IPS-18a (cell line): Measurements from ENCODE around the gene OSM.

Experiments
- H3K27ac ChIP-seq: one replicate; pipeline ENCODE4 v1.5.1; 2013; ENCODE audit warnings: low read length
- H3K27me3 ChIP-seq: one replicate; pipeline ENCODE4 v1.6.1; 2013; ENCODE audit warnings: mild to moderate bottlenecking, low read length; ENCODE audit not compliant: control insufficient read depth, insufficient read depth
- H3K36me3 ChIP-seq: one replicate; pipeline ENCODE4 v1.6.1; 2013; ENCODE audit warnings: low read depth, low read length; ENCODE audit not compliant: control insufficient read depth
- H3K4me1 ChIP-seq: one replicate; pipeline ENCODE4 v1.6.1; 2013; ENCODE audit warnings: low read depth, low read length; ENCODE audit not compliant: control insufficient read depth
- H3K4me3 ChIP-seq: one replicate; pipeline ENCODE4 v1.5.1; 2013; ENCODE audit warnings: low read length
- H3K9ac ChIP-seq: one replicate; pipeline ENCODE4 v1.6.1; 2013; ENCODE audit warnings: mild to moderate bottlenecking, low read length, moderate library complexity
- H3K9me3 ChIP-seq: one replicate; pipeline ENCODE4 v1.6.1; 2013; ENCODE audit warnings: low read depth, low read length; ENCODE audit not compliant: control insufficient read depth

The OSM gene

GRCh38 chr22:30287648-30288418 lies 21.2 kb upstream of the OSM start:
- Histone ChIP-seq H3K36me3 (no peaks in the 10 kb centered on the region), H3K9ac (no peak overlapping the region)

GRCh38 chr22:30286813-30287647 lies 20.4 kb upstream of the OSM start:
- Histone ChIP-seq H3K27ac (no peak overlapping the region), H3K4me3 (no peak overlapping the region), H3K4me1 (peaks cover 5% of the 10 kb centered on the region), H3K9me3 (no peaks in the 10 kb centered on the region), H3K9ac (no peak overlapping the region), H3K36me3 (no peaks in the 10 kb centered on the region), H3K27me3 (peaks cover 7% of the 10 kb centered on the region)

More at GRCh38 chr22:30287648-30288418, 21.2 kb upstream of the OSM start:
- H3K4me1 ChIP-seq: peaks cover 5% of the 10 kb centered on the region
- no peak overlapping the region for H3K27ac ChIP-seq
- peak overlapping the region; percentile 73 for H3K4me3 ChIP-seq
- no peaks in the 10 kb centered on the region for H3K9me3 ChIP-seq
- H3K27me3 ChIP-seq: peaks cover 7% of the 10 kb centered on the region

- no peaks in the 10 kb centered on the region for H3K9me3 ChIP-seq
- H3K27ac ChIP-seq: no peak overlapping the region
- no peak overlapping the region for H3K9ac ChIP-seq
- H3K4me3 ChIP-seq: no peak overlapping the region
- no peaks in the 10 kb centered on the region for H3K36me3 ChIP-seq
- peaks cover 7% of the 10 kb centered on the region for H3K27me3 ChIP-seq
- peaks cover 5% of the 10 kb centered on the region for H3K4me1 ChIP-seq
These were observed 19.7 kb upstream of the OSM start for GRCh38 chr22:30286331-30286730.

- Histone ChIP-seq H3K4me1 (peaks cover 5% of the 10 kb centered on the region), H3K36me3 (no peaks in the 10 kb centered on the region), H3K9me3 (no peaks in the 10 kb centered on the region), H3K27ac (no peak overlapping the region), H3K27me3 (peaks cover 7% of the 10 kb centered on the region), H3K9ac (no peak overlapping the region), H3K4me3 (no peak overlapping the region)
These were observed 19.2 kb upstream of the OSM start for GRCh38 chr22:30285846-30286200.

GRCh38 chr22:30285176-30285845 lies 18.7 kb upstream of the OSM start:
- Histone ChIP-seq H3K36me3 (no peaks in the 10 kb centered on the region), H3K4me3 (no peak overlapping the region), H3K4me1 (peaks cover 5% of the 10 kb centered on the region), H3K9me3 (no peaks in the 10 kb centered on the region), H3K27ac (no peak overlapping the region), H3K27me3 (peaks cover 7% of the 10 kb centered on the region), H3K9ac (no peak overlapping the region)

- no peaks in the 10 kb centered on the region for H3K36me3 ChIP-seq
- H3K27me3 ChIP-seq: peaks cover 7% of the 10 kb centered on the region
- no peak overlapping the region for H3K27ac ChIP-seq
- no peaks in the 10 kb centered on the region for H3K9me3 ChIP-seq
- no peak overlapping the region for H3K4me3 ChIP-seq
- peaks cover 5% of the 10 kb centered on the region for H3K4me1 ChIP-seq
- H3K9ac ChIP-seq: no peak overlapping the region
These were observed 18.0 kb upstream of the OSM start for GRCh38 chr22:30284666-30285065.

- Histone ChIP-seq H3K27ac (no peak overlapping the region), H3K27me3 (peaks cover 7% of the 10 kb centered on the region), H3K4me3 (no peak overlapping the region), H3K36me3 (no peaks in the 10 kb centered on the region), H3K4me1 (peaks cover 5% of the 10 kb centered on the region), H3K9ac (no peak overlapping the region), H3K9me3 (no peaks in the 10 kb centered on the region)
These were observed 17.5 kb upstream of the OSM start for GRCh38 chr22:30284172-30284571.

GRCh38 chr22:30283342-30283741 lies 16.7 kb upstream of the OSM start:
- H3K27me3 ChIP-seq: peaks cover 1% of the 10 kb centered on the region
- H3K27ac ChIP-seq: no peak overlapping the region
- H3K36me3 ChIP-seq: no peaks in the 10 kb centered on the region
- peaks cover 2% of the 10 kb centered on the region for H3K4me1 ChIP-seq
- no peak overlapping the region for H3K9ac ChIP-seq
- H3K4me3 ChIP-seq: no peak overlapping the region
- no peaks in the 10 kb centered on the region for H3K9me3 ChIP-seq

GRCh38 chr22:30282616-30283046 lies 16.0 kb upstream of the OSM start:
- H3K4me3 ChIP-seq: no peak overlapping the region
- no peak overlapping the region for H3K9ac ChIP-seq
- H3K36me3 ChIP-seq: no peaks in the 10 kb centered on the region
- no peak overlapping the region for H3K27ac ChIP-seq
- no peaks in the 10 kb centered on the region for H3K4me1 ChIP-seq
- H3K9me3 ChIP-seq: no peaks in the 10 kb centered on the region
- H3K27me3 ChIP-seq: no peaks in the 10 kb centered on the region

- Histone ChIP-seq H3K9me3 (no peaks in the 10 kb centered on the region), H3K27ac (no peak overlapping the region)
These were observed 13.9 kb upstream of the OSM start for GRCh38 chr22:30280505-30280904.

GRCh38 chr22:30279932-30280331 lies 13.3 kb upstream of the OSM start:
- Histone ChIP-seq H3K27ac (no peak overlapping the region), H3K27me3 (no peaks in the 10 kb centered on the region), H3K36me3 (no peaks in the 10 kb centered on the region), H3K4me1 (no peaks in the 10 kb centered on the region), H3K4me3 (no peak overlapping the region), H3K9ac (no peak overlapping the region), H3K9me3 (no peaks in the 10 kb centered on the region)

More at GRCh38 chr22:30280505-30280904, 13.9 kb upstream of the OSM start:
- H3K27me3 ChIP-seq: no peaks in the 10 kb centered on the region
- no peak overlapping the region for H3K9ac ChIP-seq
- H3K36me3 ChIP-seq: no peaks in the 10 kb centered on the region
- H3K4me1 ChIP-seq: no peaks in the 10 kb centered on the region
- no peak overlapping the region for H3K4me3 ChIP-seq
